NT2/D1 (cell line): Measurements from ENCODE around the gene YKT6.

Experiments
- SUZ12 ChIP-seq: IDR thresholded peaks from 2 replicates; pipeline ENCODE4 v1.6.1; 2011; ENCODE audit not compliant: insufficient read length, insufficient read depth; ENCODE audit errors: extremely low read depth
- YY1 ChIP-seq: IDR thresholded peaks from 2 replicates; pipeline ENCODE4 v1.6.1; 2011; ENCODE audit not compliant: insufficient read length, insufficient read depth
- ZNF274 ChIP-seq: IDR thresholded peaks from 2 replicates; pipeline ENCODE4 v1.6.1; 2011; ENCODE audit warnings: mild to moderate bottlenecking, low read depth, low read length

DNA sequence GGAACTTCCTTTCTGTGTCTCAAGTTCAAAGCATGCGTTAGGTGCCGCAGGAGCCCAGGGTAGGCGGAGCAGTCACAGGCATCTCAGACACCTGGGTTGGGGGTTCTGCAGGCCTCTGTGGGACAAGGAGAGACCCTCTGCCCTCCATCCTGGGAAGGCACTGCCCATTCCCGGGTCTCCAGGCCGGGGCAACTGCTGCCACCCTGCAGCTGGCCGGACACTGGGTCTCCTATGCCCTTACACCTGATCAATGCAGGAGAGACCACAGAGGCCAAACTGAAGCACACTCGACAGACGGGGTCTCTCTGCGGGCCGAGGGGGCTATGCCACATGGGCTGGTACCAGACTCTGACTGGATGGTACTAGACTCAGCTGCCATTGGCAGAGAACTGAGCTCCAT, 36.9 kb downstream of the YKT6 start:
- TF ChIP-seq YY1: no peak
- TF ChIP-seq SUZ12: no peak
- no peak for TF ChIP-seq ZNF274
